Measurements from ENCODE around the gene CNOT3.

CNOT3 gene

GRCh38 chr19:54125713-54126112 lies 11.8 kb upstream of the CNOT3 start:
- H3K4me3 ChIP-seq (ENCODE audit: insufficient read length, low read depth), result no peak overlapping the region
- no peaks in the 10 kb centered on the region for H3K9me3 ChIP-seq (ENCODE audit: insufficient read depth, low read length)
- TF ChIP-seq SUZ12 (IDR thresholded peaks at IDR 0.05; ENCODE audit: extremely low read depth, insufficient read depth, insufficient read length) (no peak), ZNF274 (IDR thresholded peaks at IDR 0.05; ENCODE audit: low read depth, low read length) (no peak), YY1 (IDR thresholded peaks at IDR 0.05; ENCODE audit: insufficient read depth, insufficient read length) (no peak)
- peaks cover 80% of the 10 kb centered on the region for H3K36me3 ChIP-seq (ENCODE audit: insufficient read depth, insufficient read length, low read length)
- H3K4me1 ChIP-seq (ENCODE audit: insufficient read depth, insufficient read length), result no peaks in the 10 kb centered on the region
- no peak for DNase-seq (ENCODE audit: low read depth, low spot score)
- no peak overlapping the region for H3K9ac ChIP-seq (ENCODE audit: insufficient read length, low read depth)
- no peaks in the 10 kb centered on the region for H3K27me3 ChIP-seq (ENCODE audit: insufficient read depth, insufficient read length)

DNA sequence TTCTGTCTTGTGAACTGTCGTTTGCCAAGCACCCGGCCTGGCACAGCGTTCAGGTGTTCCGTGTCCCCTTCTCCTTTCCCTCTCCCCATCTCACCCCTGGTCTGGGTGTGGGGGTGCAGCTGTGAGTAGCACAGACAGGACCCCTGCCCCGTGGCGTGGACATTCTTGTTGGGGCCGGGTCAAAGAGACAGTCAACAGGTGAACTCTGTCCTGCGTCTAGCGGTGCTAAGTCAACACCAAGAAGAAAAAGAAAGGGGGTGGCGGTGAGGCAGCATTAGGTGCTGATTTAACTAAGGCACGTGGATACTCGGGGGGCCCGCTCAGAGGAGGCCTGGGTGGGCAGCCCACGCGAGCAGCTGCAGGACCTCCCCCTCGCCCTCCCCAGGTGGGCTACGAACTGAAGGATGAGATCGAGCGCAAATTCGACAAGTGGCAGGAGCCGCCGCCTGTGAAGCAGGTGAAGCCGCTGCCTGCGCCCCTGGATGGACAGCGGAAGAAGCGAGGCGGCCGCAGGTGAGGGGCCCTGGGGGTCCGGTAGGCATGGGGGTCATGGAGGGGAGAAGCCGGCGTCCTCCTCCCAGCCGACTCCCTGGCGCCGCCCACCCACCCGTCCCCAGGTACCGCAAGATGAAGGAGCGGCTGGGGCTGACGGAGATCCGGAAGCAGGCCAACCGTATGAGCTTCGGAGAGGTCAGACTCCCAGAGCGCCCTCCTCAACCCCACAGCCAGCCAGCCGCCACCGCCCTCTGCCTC lies 9.7 kb upstream of the CNOT3 start:
- no peak for TF ChIP-seq ZNF274 (IDR thresholded peaks at IDR 0.05; ENCODE audit: low read depth, low read length)
- no peak for TF ChIP-seq SUZ12 (IDR thresholded peaks at IDR 0.05; ENCODE audit: extremely low read depth, insufficient read depth, insufficient read length)
- no peak for TF ChIP-seq YY1 (IDR thresholded peaks at IDR 0.05; ENCODE audit: insufficient read depth, insufficient read length)
- H3K9ac ChIP-seq (ENCODE audit: insufficient read length, low read depth), result no peak overlapping the region
- H3K4me1 ChIP-seq (ENCODE audit: insufficient read depth, insufficient read length), result no peaks in the 10 kb centered on the region
- no peak overlapping the region for H3K4me3 ChIP-seq (ENCODE audit: insufficient read length, low read depth)
- peaks cover 75% of the 10 kb centered on the region for H3K36me3 ChIP-seq (ENCODE audit: insufficient read depth, insufficient read length, low read length)
- no peaks in the 10 kb centered on the region for H3K9me3 ChIP-seq (ENCODE audit: insufficient read depth, low read length)
- H3K27me3 ChIP-seq (ENCODE audit: insufficient read depth, insufficient read length), result no peaks in the 10 kb centered on the region
- DNase-seq (ENCODE audit: low read depth, low spot score), result no peak

- no peak for DNase-seq (ENCODE audit: low read depth, low spot score)
- Histone ChIP-seq H3K27me3 (ENCODE audit: insufficient read depth, insufficient read length) (no peaks in the 10 kb centered on the region), H3K9ac (ENCODE audit: insufficient read length, low read depth) (no peak overlapping the region), H3K9me3 (ENCODE audit: insufficient read depth, low read length) (peaks cover 3% of the 10 kb centered on the region; the same call in 1 of the 2 replicates), H3K4me3 (ENCODE audit: insufficient read length, low read depth) (no peak overlapping the region), H3K36me3 (ENCODE audit: insufficient read depth, insufficient read length, low read length) (peaks cover 74% of the 10 kb centered on the region), H3K4me1 (ENCODE audit: insufficient read depth, insufficient read length) (no peaks in the 10 kb centered on the region)
- TF ChIP-seq ZNF274 (IDR thresholded peaks at IDR 0.05; ENCODE audit: low read depth, low read length) (no peak), YY1 (IDR thresholded peaks at IDR 0.05; ENCODE audit: insufficient read depth, insufficient read length) (no peak), SUZ12 (IDR thresholded peaks at IDR 0.05; ENCODE audit: extremely low read depth, insufficient read depth, insufficient read length) (no peak)
These were observed 9.2 kb upstream of the CNOT3 start for GRCh38 chr19:54128441-54128725.

DNA sequence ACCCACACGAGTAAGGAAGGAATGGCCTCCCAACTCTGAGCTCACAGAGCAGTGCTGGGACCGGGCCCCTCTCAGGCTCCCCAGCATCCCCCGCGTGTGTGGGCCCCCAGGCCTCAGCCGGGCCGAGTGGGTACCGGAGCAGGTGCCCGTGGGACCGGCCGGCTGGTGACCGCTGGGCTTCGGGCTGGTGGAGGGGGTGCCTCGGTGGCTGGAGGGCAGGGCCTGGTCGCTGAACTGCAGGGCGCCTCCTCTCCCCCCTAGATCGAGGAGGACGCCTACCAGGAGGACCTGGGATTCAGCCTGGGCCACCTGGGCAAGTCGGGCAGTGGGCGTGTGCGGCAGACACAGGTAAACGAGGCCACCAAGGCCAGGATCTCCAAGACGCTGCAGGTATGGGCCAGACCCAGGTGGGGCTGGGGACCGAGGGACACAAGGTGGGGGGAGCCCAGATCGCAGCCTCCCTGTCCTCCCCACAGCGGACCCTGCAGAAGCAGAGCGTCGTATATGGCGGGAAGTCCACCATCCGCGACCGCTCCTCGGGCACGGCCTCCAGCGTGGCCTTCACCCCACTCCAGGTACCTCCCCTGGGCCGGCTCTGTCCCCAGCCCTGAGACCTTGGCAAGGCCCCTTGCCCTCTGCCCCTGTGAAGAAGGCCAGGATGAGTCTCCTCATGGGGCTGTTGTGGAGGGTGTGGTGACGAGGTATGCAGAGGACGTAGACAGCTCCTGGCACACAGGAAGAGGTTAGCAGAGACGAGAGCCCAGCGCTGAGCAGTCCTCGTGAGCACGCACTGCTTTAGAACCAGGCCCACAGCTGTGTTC lies 8.6 kb upstream of the CNOT3 start:
- no peak for TF ChIP-seq ZNF274 (IDR thresholded peaks at IDR 0.05; ENCODE audit: low read depth, low read length)
- TF ChIP-seq SUZ12 (IDR thresholded peaks at IDR 0.05; ENCODE audit: extremely low read depth, insufficient read depth, insufficient read length), result no peak
- TF ChIP-seq YY1 (IDR thresholded peaks at IDR 0.05; ENCODE audit: insufficient read depth, insufficient read length), result no peak
- no peak for DNase-seq (ENCODE audit: low read depth, low spot score)
- Histone ChIP-seq H3K36me3 (ENCODE audit: insufficient read depth, insufficient read length, low read length) (peaks cover 69% of the 10 kb centered on the region), H3K4me1 (ENCODE audit: insufficient read depth, insufficient read length) (no peaks in the 10 kb centered on the region), H3K4me3 (ENCODE audit: insufficient read length, low read depth) (no peak overlapping the region), H3K9me3 (ENCODE audit: insufficient read depth, low read length) (peaks cover 7% of the 10 kb centered on the region; the same call in 1 of the 2 replicates), H3K9ac (ENCODE audit: insufficient read length, low read depth) (no peak overlapping the region), H3K27me3 (ENCODE audit: insufficient read depth, insufficient read length) (no peaks in the 10 kb centered on the region)

GRCh38 chr19:54129617-54129996 lies 8.0 kb upstream of the CNOT3 start:
- Histone ChIP-seq H3K4me1 (ENCODE audit: insufficient read depth, insufficient read length) (no peaks in the 10 kb centered on the region), H3K9me3 (ENCODE audit: insufficient read depth, low read length) (peaks cover 7% of the 10 kb centered on the region; the same call in 1 of the 2 replicates), H3K4me3 (ENCODE audit: insufficient read length, low read depth) (no peak overlapping the region), H3K27me3 (ENCODE audit: insufficient read depth, insufficient read length) (no peaks in the 10 kb centered on the region), H3K36me3 (ENCODE audit: insufficient read depth, insufficient read length, low read length) (peaks cover 63% of the 10 kb centered on the region), H3K9ac (ENCODE audit: insufficient read length, low read depth) (no peak overlapping the region)
- TF ChIP-seq ZNF274 (IDR thresholded peaks at IDR 0.05; ENCODE audit: low read depth, low read length), result no peak
- TF ChIP-seq YY1 (IDR thresholded peaks at IDR 0.05; ENCODE audit: insufficient read depth, insufficient read length), result no peak
- no peak for TF ChIP-seq SUZ12 (IDR thresholded peaks at IDR 0.05; ENCODE audit: extremely low read depth, insufficient read depth, insufficient read length)
- DNase-seq (ENCODE audit: low read depth, low spot score), result no peak

- Histone ChIP-seq H3K9me3 (ENCODE audit: insufficient read depth, low read length) (peaks cover 7% of the 10 kb centered on the region; the same call in 1 of the 2 replicates), H3K9ac (ENCODE audit: insufficient read length, low read depth) (no peak overlapping the region), H3K36me3 (ENCODE audit: insufficient read depth, insufficient read length, low read length) (peaks cover 34% of the 10 kb centered on the region), H3K4me3 (ENCODE audit: insufficient read length, low read depth) (no peak overlapping the region), H3K4me1 (ENCODE audit: insufficient read depth, insufficient read length) (no peaks in the 10 kb centered on the region), H3K27me3 (ENCODE audit: insufficient read depth, insufficient read length) (no peaks in the 10 kb centered on the region)
- TF ChIP-seq YY1 (IDR thresholded peaks at IDR 0.05; ENCODE audit: insufficient read depth, insufficient read length) (no peak), ZNF274 (IDR thresholded peaks at IDR 0.05; ENCODE audit: low read depth, low read length) (no peak), SUZ12 (IDR thresholded peaks at IDR 0.05; ENCODE audit: extremely low read depth, insufficient read depth, insufficient read length) (no peak)
- DNase-seq (ENCODE audit: low read depth, low spot score), result no peak
These were observed 4.1 kb upstream of the CNOT3 start for GRCh38 chr19:54133312-54133956.

Data from NT2/D1 (cell line).